Measurements from ENCODE around the gene CATSPER4. TPM values are rescaled to one million over a fixed set of nuclear protein-coding genes. Genes with fewer than 3 reads are reported as not detected.

The CATSPER4 gene
- total and polyA plus RNA-seq, 2 of the 8 experiments (the other 6 are each of a cell fraction or from before 2014, with no cell fraction given), result 0.65 to 0.83 TPM

- no peak for TF ChIP-seq CHD7 (IDR thresholded peaks at IDR 0.05; ENCODE audit: insufficient replicate concordance, low read length)
- TF ChIP-seq SP1 (IDR thresholded peaks at IDR 0.05; ENCODE audit: low read depth, low read length), result no peak
- no peak for TF ChIP-seq RAD21 (IDR thresholded peaks at IDR 0.05 in 1 of 2, conservative IDR thresholded peaks at IDR 0.05 in 1 of 2; ENCODE audit: low read depth in 2 of 2, low read length in 2 of 2)
- no peak for TF ChIP-seq GABPA (IDR thresholded peaks at IDR 0.05; ENCODE audit: borderline replicate concordance, insufficient read depth, low read length)
Measured at GRCh38 chr1:26213335-26213905, 23.0 kb downstream of the CATSPER4 start (continued).

Data from H1 (cell line).